ENCODE data around the gene TIMM17A. TPM values are rescaled to one million over a fixed set of nuclear protein-coding genes. Genes with fewer than 3 reads are reported as not detected.
A peak's percentile ranks its signal among the peaks of the same experiment; 100 is the strongest.
"Not testable (repeated sequence)": the region's sequence is repeated elsewhere in the genome, so short reads cannot be mapped to it uniquely, and the experiment has no call there.

Gene TIMM17A
- total RNA-seq, 1 experiment from 2014 or later: 246 TPM

GRCh38 chr1:201940316-201940715, 15.0 kb upstream of the TIMM17A start:
- DNase-seq (ENCODE audit: low spot score): not testable (repeated sequence)

- DNase-seq (ENCODE audit: low spot score): no peak
Observed at GRCh38 chr1:201941420-201942128, 13.7 kb upstream of the TIMM17A start.

- DNase-seq (ENCODE audit: low spot score): no peak
Observed at GRCh38 chr1:201942129-201942495, 13.2 kb upstream of the TIMM17A start.

- no peak for DNase-seq (ENCODE audit: low spot score)
Observed at GRCh38 chr1:201944002-201944401, 11.3 kb upstream of the TIMM17A start.

- DNase-seq (ENCODE audit: low spot score): no peak
Observed at GRCh38 chr1:201944639-201945038, 10.7 kb upstream of the TIMM17A start.

- DNase-seq (ENCODE audit: low spot score): no peak
Observed at GRCh38 chr1:201945157-201945556, 10.1 kb upstream of the TIMM17A start.

- DNase-seq (ENCODE audit: low spot score): no peak
Observed at GRCh38 chr1:201945863-201946223, 9.5 kb upstream of the TIMM17A start.

- peak; percentile 61 for DNase-seq (ENCODE audit: low spot score)
Observed at GRCh38 chr1:201946224-201946908, 8.9 kb upstream of the TIMM17A start, which contains the start of gene LMOD1. Gene LMOD1, minus strand, starts transcription at chr1:201946548. Its CDS starts 208 bp downstream, at chr1:201946340.

GRCh38 chr1:201947697-201948008, 7.7 kb upstream of the TIMM17A start:
- no peak for DNase-seq (ENCODE audit: low spot score)

GRCh38 chr1:201949491-201949890, 5.8 kb upstream of the TIMM17A start:
- no peak for DNase-seq (ENCODE audit: low spot score)

GRCh38 chr1:201954263-201955008, 867 bp upstream of the TIMM17A start:
- no peak for DNase-seq (ENCODE audit: low spot score)

GRCh38 chr1:201955729-201956143, 433 bp downstream of the TIMM17A start:
- no peak for DNase-seq (ENCODE audit: low spot score)

GRCh38 chr1:201958348-201958747, 3.0 kb downstream of the TIMM17A start:
- DNase-seq (ENCODE audit: low spot score): no peak

GRCh38 chr1:201962382-201962781, 7.1 kb downstream of the TIMM17A start:
- not testable (repeated sequence) for DNase-seq (ENCODE audit: low spot score)

GRCh38 chr1:201964261-201964660, 9.0 kb downstream of the TIMM17A start:
- no peak for DNase-seq (ENCODE audit: low spot score)

- no peak for DNase-seq (ENCODE audit: low spot score)
Observed at GRCh38 chr1:201966171-201966570, 10.9 kb downstream of the TIMM17A start.

- no peak for DNase-seq (ENCODE audit: low spot score)
Observed at GRCh38 chr1:201968202-201968925, 13.1 kb downstream of the TIMM17A start.

GRCh38 chr1:201970334-201971159, 15.2 kb downstream of the TIMM17A start:
- no peak for DNase-seq (ENCODE audit: low spot score)

- DNase-seq (ENCODE audit: low spot score): peak; percentile 13
Observed at GRCh38 chr1:201982082-201982622, 26.8 kb downstream of the TIMM17A start.

GRCh38 chr1:201982623-201983379, 27.5 kb downstream of the TIMM17A start, which contains the start of gene RNPEP:
Gene RNPEP, plus strand, starts transcription at chr1:201982648. Its CDS starts 19 bp downstream, at chr1:201982667.
- peak; percentile 87 for DNase-seq (ENCODE audit: low spot score)

All from A172 (cell line).